Left ventricle myocardium inferior (tissue), 1 donor: ENCODE data around the gene ZXDC. TPM values are rescaled to one million over a fixed set of nuclear protein-coding genes. Genes with fewer than 3 reads are reported as not detected.

Experiments used
- DNase-seq: peaks from one replicate; pipeline ENCODE4 v3.0.0-alpha.2; 2020
- H3K27ac ChIP-seq: fragments of 200-600 bp; replicated peaks from 2 replicates; pipeline ENCODE4 v1.8.0; 2021
- H3K27me3 ChIP-seq: fragments of 200-600 bp; 2 replicates; pipeline ENCODE4 v1.8.0; 2021; ENCODE audit warnings: low read depth
- H3K36me3 ChIP-seq: fragments of 200-600 bp; 2 replicates; pipeline ENCODE4 v1.8.0; 2021
- H3K4me1 ChIP-seq: fragments of 200-600 bp; 2 replicates; pipeline ENCODE4 v1.8.0; 2021
- H3K4me3 ChIP-seq: fragments of 200-600 bp; 2 replicates; pipeline ENCODE4 v1.8.0; 2021; ENCODE audit warnings: mild to moderate bottlenecking, moderate library complexity
- H3K9me3 ChIP-seq: fragments of 200-600 bp; replicated peaks from 2 replicates; pipeline ENCODE4 v1.8.0; 2021
- CTCF ChIP-seq: fragments of 200-600 bp; IDR thresholded peaks from 2 replicates; pipeline ENCODE4 v1.8.0; 2021; ENCODE audit warnings: antibody characterized with exemption, mild to moderate bottlenecking, borderline replicate concordance
- intact Hi-C: fragments of 100-400 bp; cut with micrococcal nuclease; formaldehyde crosslinking; loops from one replicate; pipeline ENCODE4 v1.11.0; 2022
- total RNA-seq: library from RNA; stranded (reverse); fragmentation: NEBNext Ultra II Directional; extraction: Animal tissue kit (Norgen Biotek cat#: 25700); gene quantifications from one replicate; pipeline ENCODE4 v1.2.1, GENCODE V29; 2021
- donor health status: DM: no; HTN: yes; CAD: no; lungs with severe emphysema.

Gene ZXDC
- total RNA-seq, 1 donor from 2014 or later = 15.6 TPM

GRCh38 chr3:126496894-126497850 is 21.5 kb upstream of the ZXDC start:
- H3K36me3 ChIP-seq = no peaks in the 10 kb centered on the region
- no peak for TF ChIP-seq CTCF
- peaks cover 8% of the 10 kb centered on the region for H3K27me3 ChIP-seq
- no peak for DNase-seq
- H3K9me3 ChIP-seq = no peaks in the 10 kb centered on the region
- intact Hi-C loops = no loop called here
- H3K4me1 ChIP-seq = peaks cover 6% of the 10 kb centered on the region
- H3K27ac ChIP-seq = no peak overlapping the region
- no peak overlapping the region for H3K4me3 ChIP-seq

GRCh38 chr3:126495786-126496185 is 20.1 kb upstream of the ZXDC start:
- no peak overlapping the region for H3K27ac ChIP-seq
- TF ChIP-seq CTCF = no peak
- no peak for DNase-seq
- intact Hi-C loops = no loop called here
- H3K36me3 ChIP-seq = no peaks in the 10 kb centered on the region
- H3K27me3 ChIP-seq = peaks cover 8% of the 10 kb centered on the region
- no peak overlapping the region for H3K4me3 ChIP-seq
- no peaks in the 10 kb centered on the region for H3K4me1 ChIP-seq
- no peaks in the 10 kb centered on the region for H3K9me3 ChIP-seq

GRCh38 chr3:126494970-126495230 is 19.2 kb upstream of the ZXDC start:
- no peak for TF ChIP-seq CTCF

GRCh38 chr3:126494204-126494969 is 18.7 kb upstream of the ZXDC start:
- Histone ChIP-seq H3K36me3 (no peaks in the 10 kb centered on the region), H3K4me3 (no peak overlapping the region), H3K4me1 (no peaks in the 10 kb centered on the region), H3K27me3 (peaks cover 8% of the 10 kb centered on the region), H3K9me3 (no peaks in the 10 kb centered on the region), H3K27ac (no peak overlapping the region)
- TF ChIP-seq CTCF = no peak
- no peak for DNase-seq
- intact Hi-C loops = no loop called here

More at GRCh38 chr3:126494970-126495230, 19.2 kb upstream of the ZXDC start:
- no peak for DNase-seq
- Histone ChIP-seq H3K4me3 (no peak overlapping the region), H3K4me1 (no peaks in the 10 kb centered on the region), H3K9me3 (no peaks in the 10 kb centered on the region), H3K27ac (no peak overlapping the region), H3K36me3 (no peaks in the 10 kb centered on the region), H3K27me3 (peaks cover 8% of the 10 kb centered on the region)
- intact Hi-C loops = no loop called here

- Histone ChIP-seq H3K27me3 (peaks cover 8% of the 10 kb centered on the region), H3K27ac (no peak overlapping the region), H3K36me3 (no peaks in the 10 kb centered on the region), H3K4me1 (no peaks in the 10 kb centered on the region), H3K9me3 (no peaks in the 10 kb centered on the region), H3K4me3 (no peak overlapping the region)
- intact Hi-C loops = no loop called here
- DNase-seq = no peak
- no peak for TF ChIP-seq CTCF
Observed at GRCh38 chr3:126493739-126494138, 18.0 kb upstream of the ZXDC start.
